T-helper 9 cell (primary cell): ENCODE results near the gene MRPL58.
"Not testable (repeated sequence)": the region's sequence is repeated elsewhere in the genome, so short reads cannot be mapped to it uniquely, and the experiment has no call there.

Experiments used
- DNase-seq: peaks from one replicate; pipeline ENCODE4 v3.0.0-alpha.2; 2020
- total RNA-seq, 2 donors: gene quantifications; one replicate each; lab custom pipeline; 2026; lab: John Stamatoyannopoulos, UW

The MRPL58 gene
- total RNA-seq: 7.7 to 27.4 reads per million in 2 donors

GRCh38 chr17:75012346-75013091 is at the start of gene MRPL58:
Gene MRPL58 (plus strand): TSS chr17:75012670. CDS start chr17:75012687, 17 bp downstream.
- DNase-seq: peak; percentile 66

- no peak for DNase-seq
Observed at GRCh38 chr17:74963656-74964055, 48.8 kb upstream of the MRPL58 start.

- no peak for DNase-seq
Observed at GRCh38 chr17:74964246-74964761, 48.2 kb upstream of the MRPL58 start.

- DNase-seq: no peak
Observed at GRCh38 chr17:74964988-74965622, 47.4 kb upstream of the MRPL58 start.

GRCh38 chr17:74968361-74968780 is 44.1 kb upstream of the MRPL58 start:
- DNase-seq: no peak

- not testable (repeated sequence) for DNase-seq
Observed at GRCh38 chr17:74969501-74969900, 43.0 kb upstream of the MRPL58 start.

GRCh38 chr17:74970395-74970794 is 42.1 kb upstream of the MRPL58 start:
- no peak for DNase-seq

GRCh38 chr17:74971069-74971841 is 41.2 kb upstream of the MRPL58 start:
- DNase-seq: no peak

GRCh38 chr17:74971842-74972106 is 40.7 kb upstream of the MRPL58 start:
- no peak for DNase-seq

GRCh38 chr17:74972107-74972972 is 40.1 kb upstream of the MRPL58 start, which contains the start of gene HID1:
Gene HID1 (minus strand): TSS chr17:74972759. CDS start chr17:74972656, 103 bp downstream.
- peak; percentile 85 for DNase-seq

GRCh38 chr17:74972973-74973328 is 39.5 kb upstream of the MRPL58 start:
- DNase-seq: no peak

GRCh38 chr17:74975943-74976342 is 36.5 kb upstream of the MRPL58 start:
- DNase-seq: no peak

- DNase-seq: no peak
Observed at GRCh38 chr17:74977802-74978201, 34.7 kb upstream of the MRPL58 start.

- no peak for DNase-seq
Observed at GRCh38 chr17:74978240-74978639, 34.2 kb upstream of the MRPL58 start.

GRCh38 chr17:74979408-74980146 is 32.9 kb upstream of the MRPL58 start:
- DNase-seq: no peak

- no peak for DNase-seq
Observed at GRCh38 chr17:74981318-74981978, 31.0 kb upstream of the MRPL58 start.

GRCh38 chr17:74981979-74982662 is 30.3 kb upstream of the MRPL58 start:
- DNase-seq: peak; percentile 77

GRCh38 chr17:74982663-74983313 is 29.7 kb upstream of the MRPL58 start:
- not testable (repeated sequence) for DNase-seq

GRCh38 chr17:74986206-74986576 is 26.3 kb upstream of the MRPL58 start:
- DNase-seq: no peak

- peak; percentile 91 for DNase-seq
Observed at GRCh38 chr17:74987418-74987908, 25.0 kb upstream of the MRPL58 start, which contains the start of gene CDR2L. Gene CDR2L (plus strand): TSS chr17:74987632. CDS start chr17:74988044, 412 bp downstream.
